GM19455 (cell line): Measurements from ENCODE around the gene POMGNT2.
"Not testable (repeated sequence)": the region's sequence is repeated elsewhere in the genome, so short reads cannot be mapped to it uniquely, and the experiment has no call there.

Experiments used
- ATAC-seq: cut with Tn5 transposase; IDR thresholded peaks from one replicate; pipeline ENCODE4 v1.9.1; 2021; ENCODE audit not compliant: unreplicated experiment

The POMGNT2 gene

DNA sequence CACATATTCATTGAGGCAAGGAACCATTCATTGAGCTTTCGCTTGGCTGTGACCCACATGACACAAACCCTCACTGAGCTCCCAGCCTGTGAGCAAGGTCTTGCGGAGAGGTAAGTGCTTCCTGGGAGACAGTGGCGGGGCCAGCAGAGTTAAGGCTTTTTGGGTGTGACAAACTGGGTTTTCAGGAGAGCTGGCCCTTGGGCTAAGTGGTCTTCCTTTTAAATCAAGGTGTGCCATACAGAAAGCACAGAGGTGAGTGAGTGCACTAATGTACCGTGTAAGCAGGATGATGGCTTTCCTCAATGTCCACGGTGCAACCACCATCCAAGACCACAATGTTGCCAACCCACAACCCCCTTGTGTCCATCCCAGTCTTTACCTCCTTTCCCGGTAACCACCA is 28.6 kb downstream of the POMGNT2 start:
- no peak for ATAC-seq

DNA sequence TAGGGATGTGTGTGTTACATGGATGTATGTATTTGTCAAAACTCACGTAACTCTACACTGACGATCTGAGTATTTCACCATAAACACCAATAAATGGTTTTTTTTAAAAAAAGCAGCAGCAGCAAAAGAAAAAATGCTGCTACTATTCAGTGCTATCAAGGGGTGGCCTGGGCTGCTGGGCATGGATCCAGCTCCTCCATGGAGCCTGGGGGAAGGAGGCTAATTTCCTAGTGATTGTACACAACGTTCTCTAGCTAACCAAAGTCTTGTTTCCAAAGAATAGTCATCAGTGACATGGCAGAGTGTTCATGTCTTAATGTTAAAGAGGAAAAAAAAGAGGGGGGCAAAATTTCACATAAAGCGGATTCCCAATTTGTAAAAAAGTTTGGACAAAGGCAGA is 29.0 kb downstream of the POMGNT2 start:
- no peak for ATAC-seq

GRCh38 chr3:43075904-43076661 is 29.8 kb downstream of the POMGNT2 start:
- ATAC-seq = no peak

- no peak for ATAC-seq
Observed at GRCh38 chr3:43074901-43075689, 30.8 kb downstream of the POMGNT2 start.

DNA sequence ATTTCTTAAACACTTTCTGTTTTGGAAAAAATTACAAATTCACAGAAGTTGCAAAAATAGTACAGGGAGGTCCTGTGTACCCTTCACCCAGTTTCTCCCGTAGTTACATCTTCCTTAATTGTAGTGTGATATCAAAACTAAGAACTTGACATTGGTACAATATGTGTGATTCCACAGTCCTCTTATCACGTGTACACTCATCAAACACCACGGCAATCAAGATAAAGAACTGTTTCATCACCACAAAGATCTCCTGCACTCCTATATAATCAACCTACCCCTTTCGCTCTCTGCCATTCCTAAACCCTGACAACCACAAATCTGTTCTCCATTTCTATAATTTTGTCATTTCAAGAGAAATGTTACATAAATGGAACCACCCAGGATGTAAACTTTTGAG is 31.4 kb downstream of the POMGNT2 start:
- no peak for ATAC-seq

DNA sequence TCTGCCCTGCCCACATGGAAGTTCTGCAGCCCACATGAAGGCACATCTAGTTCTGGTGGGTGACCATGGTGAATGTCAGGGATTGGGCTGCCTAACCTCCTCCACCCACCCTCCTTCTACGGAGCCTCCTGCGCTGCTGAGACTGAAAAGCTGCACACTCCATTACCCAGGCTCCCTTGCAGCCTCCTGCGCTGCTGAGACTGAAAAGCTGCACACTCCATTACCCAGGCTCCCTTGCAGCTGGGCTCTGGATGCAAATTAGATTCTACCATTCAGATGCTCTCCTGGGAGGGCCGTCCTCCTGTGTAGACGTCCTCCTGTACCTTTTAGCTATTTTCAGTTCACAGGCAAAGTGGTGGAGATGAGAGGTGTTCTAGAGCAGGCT is 32.1 kb downstream of the POMGNT2 start:
- no peak for ATAC-seq

GRCh38 chr3:43073116-43073835 is 32.6 kb downstream of the POMGNT2 start:
- ATAC-seq = no peak

DNA sequence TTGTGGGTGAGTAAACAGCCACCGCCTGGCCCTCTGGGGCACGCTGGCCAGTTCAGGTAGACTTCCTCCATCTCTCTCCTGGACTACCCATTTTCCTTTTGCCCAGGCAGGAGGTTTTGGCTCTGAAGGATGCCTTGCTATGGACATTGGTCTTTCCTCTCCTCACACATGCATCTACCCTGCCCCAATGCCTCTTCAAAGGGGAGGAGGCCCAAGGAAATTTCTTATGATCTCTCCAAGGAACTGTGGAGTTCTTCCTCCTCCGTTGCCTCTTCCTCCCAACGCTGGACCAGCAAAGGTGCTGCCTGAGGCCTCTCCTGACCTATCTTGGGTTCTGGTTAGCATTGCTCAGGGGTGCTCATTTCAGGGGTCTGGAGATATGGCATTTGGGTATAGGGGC is 33.5 kb downstream of the POMGNT2 start:
- no peak for ATAC-seq

- ATAC-seq = no peak
Observed at GRCh38 chr3:43071313-43071893, 34.5 kb downstream of the POMGNT2 start.

- ATAC-seq = not testable (repeated sequence)
Observed at GRCh38 chr3:43070670-43071069, 35.2 kb downstream of the POMGNT2 start.

GRCh38 chr3:43063114-43063513 is 42.8 kb downstream of the POMGNT2 start:
- no peak for ATAC-seq

DNA sequence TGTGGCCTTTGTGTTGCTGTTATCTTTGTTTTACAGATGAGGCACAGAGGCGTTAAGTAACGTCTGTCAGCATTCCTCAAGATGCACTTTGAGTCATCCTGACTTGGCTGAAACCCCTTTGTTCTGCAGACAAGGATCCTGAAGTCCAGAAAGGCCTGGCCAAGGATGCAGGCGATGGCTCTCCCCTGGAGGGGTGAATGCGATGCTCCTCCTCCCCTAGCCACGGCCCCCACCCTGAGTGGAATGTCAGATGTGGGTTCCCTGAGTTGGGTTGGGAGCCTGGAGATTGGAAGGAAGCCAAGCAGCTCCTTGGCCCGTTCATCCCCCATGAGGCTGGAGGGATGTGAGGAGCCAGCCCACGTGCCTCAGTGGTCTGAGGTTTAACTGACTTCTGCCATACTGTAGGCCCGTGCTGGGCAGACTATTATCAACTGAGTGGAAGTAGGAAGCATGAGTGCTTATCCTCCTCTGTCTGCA is 43.3 kb downstream of the POMGNT2 start:
- ATAC-seq = no peak

- ATAC-seq = no peak
Observed at GRCh38 chr3:43062040-43062563, 43.8 kb downstream of the POMGNT2 start.

DNA sequence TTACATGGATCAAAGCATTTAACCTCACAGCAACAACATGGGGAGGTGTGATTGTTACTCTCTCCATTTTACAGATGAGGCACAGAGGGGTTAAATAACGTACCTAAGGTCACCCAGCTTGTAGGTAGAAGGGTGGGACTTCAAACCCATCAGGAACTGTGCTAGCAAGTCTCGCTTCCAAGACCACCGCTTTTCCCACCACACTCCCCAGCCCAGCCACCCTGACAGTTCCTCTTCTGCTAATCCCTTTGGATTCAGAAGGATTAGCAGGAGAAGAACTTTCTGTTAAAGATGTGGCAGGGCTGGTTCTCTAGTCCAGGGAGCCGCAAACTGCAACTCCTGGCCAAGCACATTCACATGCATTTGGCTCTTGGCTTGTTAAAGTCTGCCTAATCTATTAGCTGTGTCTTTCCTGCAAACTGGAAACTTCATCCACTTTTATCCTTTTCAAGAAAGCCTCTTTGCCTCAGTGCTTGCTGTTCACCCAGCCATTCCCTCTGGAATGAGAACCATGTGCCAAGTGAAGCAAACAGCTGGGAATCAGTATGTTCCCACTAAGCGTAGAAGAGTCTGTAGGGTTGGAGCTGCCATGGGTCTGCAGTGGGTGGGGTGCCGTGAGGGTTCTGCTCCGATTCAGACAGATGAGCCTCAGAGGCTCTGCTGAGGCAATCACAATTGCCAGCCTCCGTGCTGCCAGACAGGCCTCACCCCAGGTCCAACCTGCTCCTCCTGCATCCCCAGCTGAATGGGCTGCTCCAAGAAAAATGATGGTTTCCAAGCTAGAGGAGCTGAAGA is 44.6 kb downstream of the POMGNT2 start:
- no peak for ATAC-seq

DNA sequence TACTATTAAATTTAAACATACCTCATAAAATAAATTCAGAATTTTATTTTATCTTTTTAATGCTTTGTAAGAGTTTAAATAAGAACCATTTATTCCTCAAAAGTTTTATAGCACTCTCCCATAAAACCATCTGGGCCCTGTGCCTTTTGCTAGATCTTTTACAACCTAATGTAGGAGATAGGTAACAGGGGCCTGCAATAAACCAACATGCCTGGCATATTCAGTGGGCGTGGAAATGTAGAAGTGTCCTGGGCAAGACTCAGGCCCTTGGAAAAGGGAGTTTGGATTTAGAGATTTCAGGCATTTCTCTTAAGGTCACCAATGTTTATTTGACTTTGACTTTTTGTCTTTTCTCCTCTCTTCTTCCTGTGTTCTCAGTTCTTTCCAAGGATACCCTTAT is 46.4 kb downstream of the POMGNT2 start:
- no peak for ATAC-seq

GRCh38 chr3:43055806-43056770 is 49.8 kb downstream of the POMGNT2 start:
- ATAC-seq = no peak

- no peak for ATAC-seq
Observed at GRCh38 chr3:43055393-43055792, 50.5 kb downstream of the POMGNT2 start.

DNA sequence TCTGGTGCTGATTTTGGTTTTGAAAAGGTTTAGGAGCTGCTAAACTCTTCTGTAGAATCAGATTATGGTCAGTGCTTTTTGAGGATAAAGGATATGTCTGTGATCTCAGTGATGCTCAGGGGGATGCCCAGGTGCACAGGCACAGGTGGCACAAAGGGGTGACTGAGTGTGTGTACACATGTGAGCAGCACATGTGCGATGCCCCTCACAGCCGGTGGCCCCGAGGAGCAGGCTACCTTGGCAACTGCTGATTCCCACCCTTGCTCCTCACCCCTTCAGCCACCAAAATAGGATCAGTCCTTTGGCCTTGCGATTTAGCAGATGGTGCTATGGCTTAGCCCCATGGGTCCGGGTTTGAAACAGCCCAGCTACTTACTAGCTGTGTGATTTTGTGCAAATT is 51.1 kb downstream of the POMGNT2 start:
- no peak for ATAC-seq

- no peak for ATAC-seq
Observed at GRCh38 chr3:43053291-43053690, 52.6 kb downstream of the POMGNT2 start.
